ENCODE results near the gene PNMA5. TPM values are rescaled to one million over a fixed set of nuclear protein-coding genes. Genes with fewer than 3 reads are reported as not detected.
"Not testable (repeated sequence)": the region's sequence is repeated elsewhere in the genome, so short reads cannot be mapped to it uniquely, and the experiment has no call there.

The PNMA5 gene
- total RNA-seq, 5 donors from 2014 or later (not counting 1 experiment from before 2014, with no cell fraction given), result 0.09 TPM; not detected in 4

GRCh38 chrX:153026501-153026900, 32.6 kb upstream of the PNMA5 start:
- ChIA-PET POLR2A (interaction anchor here in 1 of 2 donors (0.6 kb wide), 1 partner anchor 20 kb away, joined by 3 read pairs; no protein-coding TSS in a partner anchor), CTCF (interaction anchor here in 1 of 2 donors (0.8 kb wide), 1 partner anchor 27 kb away, joined by 3 read pairs; no protein-coding TSS in a partner anchor)
- ATAC-seq (replicated peaks in 1 of 4); H3K36me3 Mint-ChIP-seq; H3K9me3 ChIP-seq; H3K36me3 ChIP-seq (ENCODE audit: control insufficient read depth in 2 of 2, extremely low read depth in 1 of 2, insufficient read depth in 1 of 2, low read length in 1 of 2); H3K4me3 ChIP-seq (ENCODE audit: control insufficient read depth in 1 of 2, extremely low read depth in 1 of 2, low read length in 1 of 2); H3K27ac Mint-ChIP-seq; DNase-seq; H3K9me3 Mint-ChIP-seq; H3K4me1 Mint-ChIP-seq; H3K4me3 Mint-ChIP-seq; H3K27me3 ChIP-seq (replicated peaks in 1 of 2; ENCODE audit: control insufficient read depth in 2 of 2, extremely low read depth in 1 of 2, insufficient read depth in 2 of 2, low read length in 1 of 2); H3K27ac ChIP-seq (ENCODE audit: low read length): not testable (repeated sequence)
- peaks cover 0 to 21% of the 10 kb centered on the region in 2 experiments for H3K4me1 ChIP-seq (ENCODE audit: control insufficient read depth in 1 of 2, extremely low read depth in 1 of 2, insufficient read depth in 2 of 2, low read length in 2 of 2)
- H3K27me3 Mint-ChIP-seq, result peaks cover 0 to 14% of the 10 kb centered on the region in 2 donors
- no CpG with 5 or more reads among the region's 2 CpGs for WGBS (ENCODE audit: insufficient coverage)

GRCh38 chrX:153019166-153019565, 25.2 kb upstream of the PNMA5 start:
- ChIA-PET CTCF (interaction anchor here in 1 of 2 donors (0.6 kb wide), 1 partner anchor 43 kb away, joined by 4 read pairs; no protein-coding TSS in a partner anchor), POLR2A (no interaction called here)
- Mint-ChIP-seq H3K9me3 (no peaks in the 10 kb centered on the region), H3K36me3 (no peaks in the 10 kb centered on the region), H3K27me3 (peaks cover 5 to 36% of the 10 kb centered on the region in 2 donors), H3K27ac (peak overlapping the region; percentile 73 to 87), H3K4me3 (no peak overlapping the region), H3K4me1 (peaks cover 0 to 16% (median 14%) of the 10 kb centered on the region in 3 donors)
- Histone ChIP-seq H3K9me3 (no peaks in the 10 kb centered on the region), H3K27ac (ENCODE audit: low read length) (no peak overlapping the region), H3K4me3 (ENCODE audit: control insufficient read depth in 1 of 2, extremely low read depth in 1 of 2, low read length in 1 of 2) (no peak overlapping the region), H3K27me3 (replicated peaks in 1 of 2; ENCODE audit: control insufficient read depth in 2 of 2, extremely low read depth in 1 of 2, insufficient read depth in 2 of 2, low read length in 1 of 2) (no peaks in the 10 kb centered on the region), H3K36me3 (ENCODE audit: control insufficient read depth in 2 of 2, extremely low read depth in 1 of 2, insufficient read depth in 1 of 2, low read length in 1 of 2) (no peaks in the 10 kb centered on the region), H3K4me1 (ENCODE audit: control insufficient read depth in 1 of 2, extremely low read depth in 1 of 2, insufficient read depth in 2 of 2, low read length in 2 of 2) (peaks cover 0 to 3% of the 10 kb centered on the region in 2 experiments)
- ATAC-seq (replicated peaks in 1 of 4) (peak in 1 of 4 experiments; percentile 35), DNase-seq (peak in 1 of 35 experiments; percentile 2)
- WGBS (ENCODE audit: insufficient coverage), result no CpG with 5 or more reads among the region's 3 CpGs

GRCh38 chrX:153017174-153017573, 23.3 kb upstream of the PNMA5 start:
- H3K27ac ChIP-seq (ENCODE audit: low read length); H3K9me3 Mint-ChIP-seq; H3K27ac Mint-ChIP-seq; H3K4me3 ChIP-seq (ENCODE audit: control insufficient read depth in 1 of 2, extremely low read depth in 1 of 2, low read length in 1 of 2); H3K36me3 Mint-ChIP-seq; ATAC-seq (replicated peaks in 1 of 4); H3K27me3 ChIP-seq (replicated peaks in 1 of 2; ENCODE audit: control insufficient read depth in 2 of 2, extremely low read depth in 1 of 2, insufficient read depth in 2 of 2, low read length in 1 of 2); H3K36me3 ChIP-seq (ENCODE audit: control insufficient read depth in 2 of 2, extremely low read depth in 1 of 2, insufficient read depth in 1 of 2, low read length in 1 of 2); DNase-seq; H3K9me3 ChIP-seq; POLR2A ChIA-PET; CTCF ChIA-PET; H3K4me3 Mint-ChIP-seq; H3K4me1 ChIP-seq (ENCODE audit: control insufficient read depth in 1 of 2, extremely low read depth in 1 of 2, insufficient read depth in 2 of 2, low read length in 2 of 2): not testable (repeated sequence)
- Mint-ChIP-seq H3K27me3 (peaks cover 8 to 36% of the 10 kb centered on the region in 2 donors), H3K4me1 (peaks cover 0 to 16% (median 14%) of the 10 kb centered on the region in 3 donors)
- WGBS (ENCODE audit: insufficient coverage), result no CpG with 5 or more reads among the region's 2 CpGs

GRCh38 chrX:153004780-153005179, 10.9 kb upstream of the PNMA5 start:
- no peak overlapping the region for H3K27ac ChIP-seq (ENCODE audit: low read length)
- no CpG with 5 or more reads among the region's 1 CpG for WGBS (ENCODE audit: insufficient coverage)
- ATAC-seq (replicated peaks in 1 of 4) (no peak), DNase-seq (no peak)
- no peaks in the 10 kb centered on the region for H3K36me3 Mint-ChIP-seq
- no peaks in the 10 kb centered on the region for H3K4me1 Mint-ChIP-seq
- POLR2A ChIA-PET, result no interaction called here
- peaks cover 5 to 44% of the 10 kb centered on the region in 2 donors for H3K27me3 Mint-ChIP-seq
- peaks cover 0 to 2% of the 10 kb centered on the region in 2 experiments for H3K27me3 ChIP-seq (replicated peaks in 1 of 2; ENCODE audit: control insufficient read depth in 2 of 2, extremely low read depth in 1 of 2, insufficient read depth in 2 of 2, low read length in 1 of 2)
- H3K9me3 ChIP-seq, result no peaks in the 10 kb centered on the region
- H3K4me3 Mint-ChIP-seq, result no peak overlapping the region
- CTCF ChIA-PET, result no interaction called here
- H3K36me3 ChIP-seq (ENCODE audit: control insufficient read depth in 2 of 2, extremely low read depth in 1 of 2, insufficient read depth in 1 of 2, low read length in 1 of 2), result no peaks in the 10 kb centered on the region
- H3K4me3 ChIP-seq (ENCODE audit: control insufficient read depth in 1 of 2, extremely low read depth in 1 of 2, low read length in 1 of 2), result no peak overlapping the region
- no peaks in the 10 kb centered on the region for H3K9me3 Mint-ChIP-seq
- no peak overlapping the region for H3K27ac Mint-ChIP-seq
- no peaks in the 10 kb centered on the region for H3K4me1 ChIP-seq (ENCODE audit: control insufficient read depth in 1 of 2, extremely low read depth in 1 of 2, insufficient read depth in 2 of 2, low read length in 2 of 2)

- Histone ChIP-seq H3K36me3 (ENCODE audit: control insufficient read depth in 2 of 2, extremely low read depth in 1 of 2, insufficient read depth in 1 of 2, low read length in 1 of 2) (no peaks in the 10 kb centered on the region), H3K9me3 (no peaks in the 10 kb centered on the region), H3K4me3 (ENCODE audit: control insufficient read depth in 1 of 2, extremely low read depth in 1 of 2, low read length in 1 of 2) (no peak overlapping the region), H3K4me1 (ENCODE audit: control insufficient read depth in 1 of 2, extremely low read depth in 1 of 2, insufficient read depth in 2 of 2, low read length in 2 of 2) (no peaks in the 10 kb centered on the region), H3K27ac (ENCODE audit: low read length) (no peak overlapping the region), H3K27me3 (replicated peaks in 1 of 2; ENCODE audit: control insufficient read depth in 2 of 2, extremely low read depth in 1 of 2, insufficient read depth in 2 of 2, low read length in 1 of 2) (peaks cover 0 to 2% of the 10 kb centered on the region in 2 experiments)
- Mint-ChIP-seq H3K4me3 (no peak overlapping the region), H3K9me3 (no peaks in the 10 kb centered on the region), H3K4me1 (no peaks in the 10 kb centered on the region), H3K27ac (no peak overlapping the region), H3K36me3 (no peaks in the 10 kb centered on the region), H3K27me3 (peaks cover 5 to 44% of the 10 kb centered on the region in 2 donors)
- DNase-seq (no peak), ATAC-seq (replicated peaks in 1 of 4) (no peak)
- ChIA-PET POLR2A (no interaction called here), CTCF (no interaction called here)
- no CpG with 5 or more reads among the region's 4 CpGs for WGBS (ENCODE audit: insufficient coverage)
These were observed 10.1 kb upstream of the PNMA5 start for GRCh38 chrX:153003981-153004380.

GRCh38 chrX:153002182-153002581, 8.3 kb upstream of the PNMA5 start:
- H3K27me3 Mint-ChIP-seq, result peaks cover 0 to 36% of the 10 kb centered on the region in 2 donors
- ATAC-seq (replicated peaks in 1 of 4); H3K9me3 Mint-ChIP-seq; POLR2A ChIA-PET; H3K36me3 ChIP-seq (ENCODE audit: control insufficient read depth in 2 of 2, extremely low read depth in 1 of 2, insufficient read depth in 1 of 2, low read length in 1 of 2); H3K4me1 Mint-ChIP-seq; H3K27me3 ChIP-seq (replicated peaks in 1 of 2; ENCODE audit: control insufficient read depth in 2 of 2, extremely low read depth in 1 of 2, insufficient read depth in 2 of 2, low read length in 1 of 2); H3K4me3 ChIP-seq (ENCODE audit: control insufficient read depth in 1 of 2, extremely low read depth in 1 of 2, low read length in 1 of 2); H3K27ac ChIP-seq (ENCODE audit: low read length); H3K9me3 ChIP-seq; H3K27ac Mint-ChIP-seq; H3K4me1 ChIP-seq (ENCODE audit: control insufficient read depth in 1 of 2, extremely low read depth in 1 of 2, insufficient read depth in 2 of 2, low read length in 2 of 2); H3K4me3 Mint-ChIP-seq; H3K36me3 Mint-ChIP-seq; CTCF ChIA-PET; DNase-seq: not testable (repeated sequence)
- WGBS (ENCODE audit: insufficient coverage), result no CpG with 5 or more reads among the region's 2 CpGs

GRCh38 chrX:152997337-152997736, 3.4 kb upstream of the PNMA5 start:
- Mint-ChIP-seq H3K9me3 (no peaks in the 10 kb centered on the region), H3K4me1 (peaks cover 3 to 6% (median 5%) of the 10 kb centered on the region in 3 donors), H3K27ac (no peak overlapping the region), H3K36me3 (no peaks in the 10 kb centered on the region), H3K4me3 (peak overlapping the region in 1 of 3 donors; percentile 9), H3K27me3 (peaks cover 0 to 2% of the 10 kb centered on the region in 2 donors)
- ChIA-PET POLR2A (no interaction called here), CTCF (interaction anchor here in 1 of 2 donors (0.6 kb wide), 1 partner anchor 1321 kb away, joined by 3 read pairs; no protein-coding TSS in a partner anchor)
- no peaks in the 10 kb centered on the region for H3K36me3 ChIP-seq (ENCODE audit: control insufficient read depth in 2 of 2, extremely low read depth in 1 of 2, insufficient read depth in 1 of 2, low read length in 1 of 2)
- H3K4me1 ChIP-seq (ENCODE audit: control insufficient read depth in 1 of 2, extremely low read depth in 1 of 2, insufficient read depth in 2 of 2, low read length in 2 of 2), result no peaks in the 10 kb centered on the region
- no peak overlapping the region for H3K27ac ChIP-seq (ENCODE audit: low read length)
- WGBS (ENCODE audit: insufficient coverage), result no CpG with 5 or more reads among the region's 9 CpGs
- DNase-seq (no peak), ATAC-seq (replicated peaks in 1 of 4) (no peak)
- H3K4me3 ChIP-seq (ENCODE audit: control insufficient read depth in 1 of 2, extremely low read depth in 1 of 2, low read length in 1 of 2), result no peak overlapping the region
- H3K27me3 ChIP-seq (replicated peaks in 1 of 2; ENCODE audit: control insufficient read depth in 2 of 2, extremely low read depth in 1 of 2, insufficient read depth in 2 of 2, low read length in 1 of 2), result no peaks in the 10 kb centered on the region
- no peaks in the 10 kb centered on the region for H3K9me3 ChIP-seq

Measured in T-cell (primary cell).